OCI-LY1 (cell line): ENCODE results near the gene CDC23.

ENCODE experiments used
- H2AFZ ChIP-seq: fragments of 200-600 bp; sonication (generic), shearing (Covaris generic); 2 replicates; pipeline ENCODE4 v1.6.0; 2014; ENCODE audit warnings: antibody characterized with exemption, mild to moderate bottlenecking, low read length
- H3F3A ChIP-seq: fragments of 200-600 bp; sonication (generic), shearing (Covaris generic); 2 replicates; pipeline ENCODE4 v1.6.0; 2014; ENCODE audit warnings: mild to moderate bottlenecking, antibody characterized with exemption, low read length, moderate library complexity; ENCODE audit not compliant: insufficient read depth
- H3K27ac ChIP-seq: fragments of 200-600 bp; sonication (generic); 2 replicates; pipeline ENCODE4 v1.5.1; 2014; ENCODE audit warnings: low read length, mixed run types, mild to moderate bottlenecking, low read depth; ENCODE audit not compliant: poor library complexity, severe bottlenecking
- H3K27me3 ChIP-seq: fragments of 200-600 bp; sonication (generic); 2 replicates; pipeline ENCODE4 v1.6.0; 2014; ENCODE audit warnings: antibody characterized with exemption, mild to moderate bottlenecking, low read length, moderate library complexity; ENCODE audit not compliant: insufficient read depth
- H3K36me3 ChIP-seq: fragments of 200-600 bp; sonication (generic); 2 replicates; pipeline ENCODE4 v1.6.1; 2014; ENCODE audit warnings: mild to moderate bottlenecking, antibody characterized with exemption, low read length, moderate library complexity, mixed read lengths; ENCODE audit not compliant: insufficient read depth
- H3K4me1 ChIP-seq: fragments of 200-600 bp; sonication (generic); 2 replicates; pipeline ENCODE4 v1.5.1; 2014; ENCODE audit warnings: mild to moderate bottlenecking, low read length, moderate library complexity; ENCODE audit not compliant: insufficient read depth, severe bottlenecking
- H3K4me2 ChIP-seq: fragments of 200-600 bp; sonication (generic), shearing (Covaris generic); 2 replicates; pipeline ENCODE4 v1.6.1; 2014; ENCODE audit warnings: low read length
- H3K4me3 ChIP-seq: fragments of 200-600 bp; sonication (generic); 2 replicates; pipeline ENCODE4 v1.5.1; 2014; ENCODE audit warnings: low read length, low read depth, mild to moderate bottlenecking, mixed read lengths; ENCODE audit not compliant: poor library complexity, severe bottlenecking
- H3K79me2 ChIP-seq: fragments of 200-600 bp; shearing (Covaris generic); 2 replicates; pipeline ENCODE4 v1.6.1; 2016; ENCODE audit warnings: mixed run types, low read length, mixed read lengths; ENCODE audit not compliant: insufficient read depth
- H3K9ac ChIP-seq: fragments of 200-600 bp; sonication (generic), shearing (Covaris generic); 2 replicates; pipeline ENCODE4 v1.6.1; 2014; ENCODE audit warnings: mild to moderate bottlenecking, low read length, mixed read lengths
- H3K9me2 ChIP-seq: fragments of 200-600 bp; sonication (generic), shearing (Covaris generic); 2 replicates; pipeline ENCODE4 v1.6.1; 2014; ENCODE audit warnings: low read depth, mild to moderate bottlenecking, low read length, mixed read lengths
- H3K9me3 ChIP-seq: fragments of 200-600 bp; shearing (Covaris generic); 2 replicates; pipeline ENCODE4 v1.6.1; 2014; ENCODE audit warnings: low read length, mixed read lengths
- H4K20me1 ChIP-seq: fragments of 200-600 bp; sonication (generic), shearing (Covaris generic); 2 replicates; pipeline ENCODE4 v1.6.0; 2016; ENCODE audit warnings: mild to moderate bottlenecking, low read length; ENCODE audit not compliant: insufficient read depth
- CTCF ChIP-seq: fragments of 200-600 bp; sonication (generic), shearing (Covaris generic); IDR thresholded peaks from 2 replicates; pipeline ENCODE4 v1.5.1; 2017; ENCODE audit warnings: mild to moderate bottlenecking, antibody characterized with exemption, low read length, moderate library complexity, mixed read lengths
- EZH2 ChIP-seq: fragments of 200-600 bp; sonication (generic), shearing (Covaris generic); IDR thresholded peaks from 2 replicates; pipeline ENCODE4 v1.8.0; 2017; ENCODE audit warnings: borderline replicate concordance, mixed run types, mild to moderate bottlenecking, antibody characterized with exemption, low read length, moderate library complexity, mixed read lengths

The CDC23 gene

GRCh38 chr5:138233280-138233679, 20.2 kb upstream of the CDC23 start:
- Histone ChIP-seq H3K9me3 (no peaks in the 10 kb centered on the region), H3K4me2 (no peak overlapping the region), H3K36me3 (no peaks in the 10 kb centered on the region), H3K79me2 (no peaks in the 10 kb centered on the region), H3K4me1 (no peaks in the 10 kb centered on the region), H3K9ac (no peak overlapping the region), H3K4me3 (no peak overlapping the region), H2AFZ (no peak overlapping the region), H3K27me3 (no peaks in the 10 kb centered on the region), H3K27ac (no peak overlapping the region), H3F3A (no peaks in the 10 kb centered on the region), H4K20me1 (no peaks in the 10 kb centered on the region), H3K9me2 (no peaks in the 10 kb centered on the region)
- TF ChIP-seq EZH2 (no peak), CTCF (no peak)

- Histone ChIP-seq H3K4me2 (no peak overlapping the region), H2AFZ (no peak overlapping the region), H3K27me3 (no peaks in the 10 kb centered on the region; the same call in 1 of the 2 replicates), H3K36me3 (no peaks in the 10 kb centered on the region; the same call in 1 of the 2 replicates), H3K4me3 (no peak overlapping the region), H3K9me2 (no peaks in the 10 kb centered on the region), H3K9ac (no peak overlapping the region), H3K4me1 (no peaks in the 10 kb centered on the region), H3K79me2 (no peaks in the 10 kb centered on the region), H3F3A (no peaks in the 10 kb centered on the region), H3K27ac (no peak overlapping the region), H3K9me3 (peaks cover 7% of the 10 kb centered on the region), H4K20me1 (no peaks in the 10 kb centered on the region)
- TF ChIP-seq EZH2 (no peak), CTCF (no peak)
Measured at GRCh38 chr5:138230981-138231589, 18.0 kb upstream of the CDC23 start.

GRCh38 chr5:138230261-138230660, 17.1 kb upstream of the CDC23 start:
- no peaks in the 10 kb centered on the region for H3F3A ChIP-seq
- H3K4me1 ChIP-seq, result no peaks in the 10 kb centered on the region
- H4K20me1 ChIP-seq, result no peaks in the 10 kb centered on the region
- no peaks in the 10 kb centered on the region for H3K79me2 ChIP-seq
- no peak overlapping the region for H3K4me3 ChIP-seq
- H3K36me3 ChIP-seq, result no peaks in the 10 kb centered on the region; the same call in 1 of the 2 replicates
- H3K4me2 ChIP-seq, result no peak overlapping the region
- H3K27me3 ChIP-seq, result no peaks in the 10 kb centered on the region; the same call in 1 of the 2 replicates
- H3K9ac ChIP-seq, result no peak overlapping the region
- TF ChIP-seq EZH2, result no peak
- no peak for TF ChIP-seq CTCF
- no peak overlapping the region for H2AFZ ChIP-seq
- peaks cover 12% of the 10 kb centered on the region for H3K9me3 ChIP-seq
- no peak overlapping the region for H3K27ac ChIP-seq
- H3K9me2 ChIP-seq, result no peaks in the 10 kb centered on the region
